NT2/D1 (cell line): Measurements from ENCODE around the gene ADGRG1.
"Not testable (repeated sequence)": the region's sequence is repeated elsewhere in the genome, so short reads cannot be mapped to it uniquely, and the experiment has no call there.

Experiments used
- DNase-seq: peaks from one replicate; pipeline ENCODE4 v3.0.0-alpha.2; 2011; ENCODE audit warnings: low read depth, low spot score
- H3K27me3 ChIP-seq: 2 replicates; pipeline ENCODE4 v1.6.0; 2011; ENCODE audit warnings: mild to moderate bottlenecking; ENCODE audit not compliant: insufficient read length, insufficient read depth
- H3K36me3 ChIP-seq: 2 replicates; pipeline ENCODE4 v1.6.1; 2011; ENCODE audit warnings: mild to moderate bottlenecking, low read length, mixed read lengths; ENCODE audit not compliant: insufficient read depth, insufficient read length
- H3K4me1 ChIP-seq: 2 replicates; pipeline ENCODE4 v1.5.1; 2011; ENCODE audit not compliant: insufficient read depth, insufficient read length
- H3K4me3 ChIP-seq: 2 replicates; pipeline ENCODE4 v1.5.1; 2011; ENCODE audit warnings: low read depth; ENCODE audit not compliant: insufficient read length
- H3K9ac ChIP-seq: 2 replicates; pipeline ENCODE4 v1.6.0; 2011; ENCODE audit warnings: low read depth; ENCODE audit not compliant: insufficient read length
- H3K9me3 ChIP-seq: 2 replicates; pipeline ENCODE4 v1.5.1; 2011; ENCODE audit warnings: mild to moderate bottlenecking, low read length; ENCODE audit not compliant: insufficient read depth
- SUZ12 ChIP-seq: IDR thresholded peaks from 2 replicates; pipeline ENCODE4 v1.6.1; 2011; ENCODE audit not compliant: insufficient read length, insufficient read depth; ENCODE audit errors: extremely low read depth
- YY1 ChIP-seq: IDR thresholded peaks from 2 replicates; pipeline ENCODE4 v1.6.1; 2011; ENCODE audit not compliant: insufficient read length, insufficient read depth
- ZNF274 ChIP-seq: IDR thresholded peaks from 2 replicates; pipeline ENCODE4 v1.6.1; 2011; ENCODE audit warnings: mild to moderate bottlenecking, low read depth, low read length

The ADGRG1 gene

DNA sequence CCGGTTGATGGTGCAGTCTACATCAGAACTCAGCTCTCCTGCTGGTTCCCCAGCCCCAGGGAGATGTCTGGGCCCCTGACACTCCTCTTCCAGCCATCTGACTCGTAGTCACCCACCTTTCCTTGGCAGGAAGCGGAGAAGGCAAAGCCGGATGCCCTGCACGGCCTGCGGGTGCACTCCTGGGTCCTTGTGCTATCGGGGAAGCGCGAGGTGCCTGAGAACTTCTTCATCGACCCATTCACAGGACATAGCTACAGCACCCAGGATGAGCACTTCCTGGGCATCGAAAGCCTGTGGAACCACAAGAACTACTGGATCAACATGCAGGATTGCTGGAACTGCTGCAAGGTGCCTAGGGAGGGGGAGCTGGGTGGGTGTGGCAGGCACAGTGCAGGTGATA, 78.9 kb downstream of the ADGRG1 start:
- no peak for TF ChIP-seq SUZ12
- no peak for TF ChIP-seq YY1
- TF ChIP-seq ZNF274, result no peak
- Histone ChIP-seq H3K4me3 (no peak overlapping the region), H3K4me1 (peaks cover 2% of the 10 kb centered on the region), H3K9me3 (no peaks in the 10 kb centered on the region), H3K27me3 (no peaks in the 10 kb centered on the region), H3K36me3 (no peaks in the 10 kb centered on the region), H3K9ac (no peak overlapping the region)
- no peak for DNase-seq

DNA sequence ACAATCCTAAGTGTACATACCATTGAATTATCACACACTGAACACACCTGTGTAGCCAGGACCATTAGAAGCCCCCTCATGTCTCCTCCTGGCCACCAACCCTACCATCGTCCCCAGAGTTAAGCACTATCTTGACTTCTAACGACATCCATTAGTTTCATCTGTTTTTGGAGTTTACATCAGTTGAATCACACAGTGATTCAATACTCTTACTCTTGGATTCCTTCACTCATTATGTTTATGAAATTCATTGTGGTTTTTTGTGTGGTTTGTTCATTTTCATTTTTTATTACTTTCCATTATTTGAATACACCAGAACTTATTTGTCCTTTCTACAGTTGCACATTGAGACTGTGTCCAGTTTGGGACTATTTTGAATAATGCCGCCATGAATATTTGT, 79.7 kb downstream of the ADGRG1 start:
- peaks cover 2% of the 10 kb centered on the region for H3K4me1 ChIP-seq
- H3K9me3 ChIP-seq, result no peaks in the 10 kb centered on the region
- no peak for TF ChIP-seq ZNF274
- no peak for TF ChIP-seq SUZ12
- TF ChIP-seq YY1, result no peak
- H3K4me3 ChIP-seq, result no peak overlapping the region
- DNase-seq, result no peak
- no peak overlapping the region for H3K9ac ChIP-seq
- no peaks in the 10 kb centered on the region for H3K36me3 ChIP-seq
- H3K27me3 ChIP-seq, result no peaks in the 10 kb centered on the region

DNA sequence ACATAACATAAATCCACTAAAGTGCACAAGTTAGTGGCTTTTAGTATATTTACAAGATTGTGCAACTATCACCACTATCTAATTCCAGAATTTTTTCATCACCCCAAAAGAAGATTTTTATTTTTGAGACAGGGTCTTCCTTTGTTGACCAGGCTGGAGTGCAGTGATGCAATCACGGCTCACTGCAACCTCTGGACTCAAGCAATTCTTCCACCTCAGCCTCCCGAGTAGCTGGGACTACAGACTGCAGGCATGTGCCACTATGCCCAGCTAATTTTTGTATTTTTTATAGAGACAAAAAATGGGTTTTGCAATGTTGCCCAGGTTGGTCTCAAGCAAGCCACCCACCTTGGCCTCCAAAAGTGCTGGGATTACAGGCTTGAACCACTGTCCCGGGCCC, 81.2 kb downstream of the ADGRG1 start:
- H3K9ac ChIP-seq, result no peak overlapping the region
- DNase-seq, result no peak
- no peak overlapping the region for H3K4me3 ChIP-seq
- no peaks in the 10 kb centered on the region for H3K36me3 ChIP-seq
- no peaks in the 10 kb centered on the region for H3K9me3 ChIP-seq
- no peaks in the 10 kb centered on the region for H3K27me3 ChIP-seq
- TF ChIP-seq YY1, result no peak
- no peak for TF ChIP-seq SUZ12
- TF ChIP-seq ZNF274, result no peak
- peaks cover under 1% of the 10 kb centered on the region for H3K4me1 ChIP-seq

DNA sequence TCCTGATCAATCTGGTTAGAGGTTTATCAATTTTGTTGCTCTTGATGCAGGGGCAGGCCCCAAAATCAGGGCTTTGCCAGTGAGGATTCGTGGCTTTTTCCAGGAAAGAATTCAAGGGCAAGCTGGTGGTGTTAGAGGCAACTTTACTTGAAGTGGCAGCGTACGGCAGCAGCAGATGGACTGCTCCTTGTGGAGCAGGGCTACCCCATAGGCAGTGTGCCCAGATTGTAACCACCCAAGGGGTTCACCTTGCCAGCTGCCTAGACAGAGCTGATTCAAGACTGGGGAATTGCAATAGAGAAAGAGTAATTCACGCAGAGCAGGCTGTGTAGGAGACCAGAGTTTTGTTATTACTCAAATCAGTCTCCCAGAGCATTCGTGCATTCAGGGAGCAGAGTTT, 82.9 kb downstream of the ADGRG1 start:
- TF ChIP-seq YY1 (no peak), ZNF274 (no peak), SUZ12 (no peak)

DNA sequence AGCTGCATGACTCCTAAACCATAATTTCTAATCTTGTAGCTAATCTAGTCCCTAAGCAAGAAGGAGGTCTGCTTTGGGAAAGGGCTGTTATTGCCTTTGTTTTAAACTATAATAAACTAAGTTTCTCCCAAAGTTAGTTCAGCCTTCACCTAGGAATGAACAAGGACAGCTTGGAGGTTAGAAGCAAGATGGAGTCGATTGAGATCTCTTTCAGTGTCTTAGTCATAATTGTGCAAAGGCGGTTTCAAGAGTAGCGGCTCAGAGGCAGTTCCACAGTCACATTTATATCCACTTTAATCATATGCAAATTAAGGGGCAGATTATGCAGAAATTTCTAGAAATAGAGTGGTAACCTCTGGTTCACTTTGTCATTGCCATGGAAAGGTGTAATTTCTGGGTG, 83.6 kb downstream of the ADGRG1 start:
- no peak overlapping the region for H3K9ac ChIP-seq
- no peak for TF ChIP-seq SUZ12
- TF ChIP-seq ZNF274, result no peak
- TF ChIP-seq YY1, result no peak
- H3K4me1 ChIP-seq, result no peaks in the 10 kb centered on the region
- no peak for DNase-seq
- H3K36me3 ChIP-seq, result no peaks in the 10 kb centered on the region
- no peak overlapping the region for H3K4me3 ChIP-seq
- no peaks in the 10 kb centered on the region for H3K9me3 ChIP-seq
- peaks cover 4% of the 10 kb centered on the region for H3K27me3 ChIP-seq

More for the DNA sequence above, 82.9 kb downstream of the ADGRG1 start:
- no peak overlapping the region for H3K9ac ChIP-seq
- no peak overlapping the region for H3K4me3 ChIP-seq
- no peaks in the 10 kb centered on the region for H3K9me3 ChIP-seq
- DNase-seq, result no peak
- H3K36me3 ChIP-seq, result no peaks in the 10 kb centered on the region
- H3K4me1 ChIP-seq, result no peaks in the 10 kb centered on the region
- peaks cover 4% of the 10 kb centered on the region for H3K27me3 ChIP-seq

DNA sequence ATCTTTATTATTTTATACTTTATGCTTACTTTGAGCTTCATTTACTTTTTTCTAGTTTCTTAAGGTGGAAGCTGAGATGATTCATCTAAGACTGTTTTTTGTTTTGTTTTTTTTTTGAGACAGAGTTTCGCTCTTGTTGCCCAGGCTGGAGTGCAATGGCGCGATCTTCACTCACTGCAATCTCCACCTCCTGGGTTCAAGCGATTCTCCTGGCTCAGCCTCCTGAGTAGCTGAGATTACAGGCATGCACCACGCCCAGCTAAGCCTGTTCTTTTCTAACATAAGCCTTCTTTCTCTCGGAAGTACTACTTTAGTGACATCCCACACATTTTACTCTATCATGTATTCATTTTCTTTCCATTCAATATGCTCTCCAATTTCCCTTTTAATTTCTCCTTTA, 84.1 kb downstream of the ADGRG1 start:
- not testable (repeated sequence) for DNase-seq, H3K9ac ChIP-seq, H3K4me3 ChIP-seq, H3K9me3 ChIP-seq, H3K36me3 ChIP-seq, H3K27me3 ChIP-seq, H3K4me1 ChIP-seq

DNA sequence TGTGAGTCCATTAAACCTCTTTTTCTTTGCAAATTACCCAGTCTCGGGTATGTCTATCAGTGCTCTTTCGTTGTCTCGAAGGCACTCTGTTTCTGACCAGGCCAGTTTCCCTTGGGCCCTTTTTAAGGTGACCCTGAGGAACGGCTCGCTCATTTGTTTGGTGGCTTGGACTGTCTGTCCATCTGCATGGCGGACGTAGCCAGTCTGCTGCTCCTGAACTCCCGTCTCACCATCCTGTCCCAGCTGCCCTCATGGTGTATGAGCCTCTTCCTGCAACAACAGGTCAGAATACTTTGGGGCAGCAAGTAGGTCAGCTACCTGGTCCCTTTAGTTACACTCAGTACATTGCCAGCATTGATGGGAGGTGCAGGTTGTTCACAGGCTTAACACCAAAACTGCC, 85.2 kb downstream of the ADGRG1 start:
- TF ChIP-seq YY1 (no peak), ZNF274 (no peak)
- Histone ChIP-seq H3K27me3 (peaks cover 4% of the 10 kb centered on the region), H3K4me3 (no peak overlapping the region), H3K9ac (no peak overlapping the region), H3K9me3 (no peaks in the 10 kb centered on the region), H3K4me1 (no peaks in the 10 kb centered on the region), H3K36me3 (no peaks in the 10 kb centered on the region)
- no peak for DNase-seq

DNA sequence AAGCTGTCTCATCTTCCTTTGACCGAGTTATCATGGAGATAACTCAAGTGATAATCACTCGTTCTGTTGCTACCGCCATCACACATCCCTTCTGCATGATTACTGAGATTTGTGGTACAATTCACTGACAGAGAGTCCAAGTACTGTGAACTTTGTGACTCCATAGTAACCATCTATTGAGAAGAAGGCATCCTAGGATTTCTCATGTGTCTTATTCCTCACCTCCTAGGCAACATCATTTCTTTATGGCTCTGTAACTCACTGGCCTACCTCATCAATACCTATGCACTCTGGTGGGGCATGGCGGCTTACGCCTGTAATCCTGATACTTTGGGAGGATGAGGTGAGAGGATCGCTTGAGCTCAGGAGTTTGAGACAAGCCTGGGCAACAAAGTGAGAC, 85.6 kb downstream of the ADGRG1 start:
- peaks cover 4% of the 10 kb centered on the region for H3K27me3 ChIP-seq
- no peaks in the 10 kb centered on the region for H3K4me1 ChIP-seq
- no peak overlapping the region for H3K9ac ChIP-seq
- no peaks in the 10 kb centered on the region for H3K9me3 ChIP-seq
- TF ChIP-seq YY1, result no peak
- TF ChIP-seq SUZ12, result no peak
- no peak for TF ChIP-seq ZNF274
- DNase-seq, result no peak
- no peak overlapping the region for H3K4me3 ChIP-seq
- no peaks in the 10 kb centered on the region for H3K36me3 ChIP-seq
